ENCODE results near the gene ICOSLG. TPM values are rescaled to one million over a fixed set of nuclear protein-coding genes. Genes with fewer than 3 reads are reported as not detected.
"Not testable (repeated sequence)": the region's sequence is repeated elsewhere in the genome, so short reads cannot be mapped to it uniquely, and the experiment has no call there.

The ICOSLG gene, protein sequence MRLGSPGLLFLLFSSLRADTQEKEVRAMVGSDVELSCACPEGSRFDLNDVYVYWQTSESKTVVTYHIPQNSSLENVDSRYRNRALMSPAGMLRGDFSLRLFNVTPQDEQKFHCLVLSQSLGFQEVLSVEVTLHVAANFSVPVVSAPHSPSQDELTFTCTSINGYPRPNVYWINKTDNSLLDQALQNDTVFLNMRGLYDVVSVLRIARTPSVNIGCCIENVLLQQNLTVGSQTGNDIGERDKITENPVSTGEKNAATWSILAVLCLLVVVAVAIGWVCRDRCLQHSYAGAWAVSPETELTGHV
- 1 to 10 TPM; 1.5 to 3.4 (median 3.0) TPM for polyA plus RNA-seq (ENCODE audit: insufficient read depth in 1 of 5, insufficient read length in 5 of 5, low replicate concordance in 1 of 5)
- long read RNA-seq, donor 1, result 0 reads
- long read RNA-seq, donor 2, result 0 reads
- long read RNA-seq, donor 3, result 0 reads
- long read RNA-seq, donor 4, result 0 reads
- long read RNA-seq, donor 5, result 0 reads
- long read RNA-seq, donor 6, result 0 reads
- long read RNA-seq, donor 7, full-length matches to known transcripts, result 1 of 1 reads
- long read RNA-seq, donor 7, partial matches to known transcripts, result 0 of 1 reads
- long read RNA-seq, donor 7, other reads (novel, unspliced or antisense), result 0 of 1 reads
- long read RNA-seq, donor 8, result 0 reads

DNA sequence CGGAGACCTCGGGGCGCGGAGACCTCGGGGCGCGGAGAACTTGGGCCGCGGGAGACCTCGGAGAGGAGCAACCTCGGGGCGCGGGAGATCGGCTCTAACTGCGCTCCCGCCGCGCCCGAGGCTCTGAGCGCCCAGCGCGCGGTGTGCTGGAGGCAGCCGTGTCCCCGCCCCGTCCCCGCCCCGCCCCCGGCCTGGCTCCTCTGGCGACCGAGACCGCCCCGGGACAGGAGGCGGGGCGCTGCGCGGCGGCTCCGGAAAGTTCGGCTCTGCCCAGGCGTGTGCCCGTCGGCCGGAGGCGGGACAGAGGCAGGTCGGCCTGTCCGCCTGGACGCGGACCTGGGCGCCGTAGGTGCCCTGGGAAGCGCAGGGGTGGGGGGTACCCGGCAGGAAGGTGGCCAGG is at the start of gene ICOSLG:
TSS of gene ICOSLG (minus strand) at position 102 of the 400 bp plus-strand sequence. CDS start 126 bp downstream, outside the sequence.
- DNase-seq, result not testable (repeated sequence)

DNA sequence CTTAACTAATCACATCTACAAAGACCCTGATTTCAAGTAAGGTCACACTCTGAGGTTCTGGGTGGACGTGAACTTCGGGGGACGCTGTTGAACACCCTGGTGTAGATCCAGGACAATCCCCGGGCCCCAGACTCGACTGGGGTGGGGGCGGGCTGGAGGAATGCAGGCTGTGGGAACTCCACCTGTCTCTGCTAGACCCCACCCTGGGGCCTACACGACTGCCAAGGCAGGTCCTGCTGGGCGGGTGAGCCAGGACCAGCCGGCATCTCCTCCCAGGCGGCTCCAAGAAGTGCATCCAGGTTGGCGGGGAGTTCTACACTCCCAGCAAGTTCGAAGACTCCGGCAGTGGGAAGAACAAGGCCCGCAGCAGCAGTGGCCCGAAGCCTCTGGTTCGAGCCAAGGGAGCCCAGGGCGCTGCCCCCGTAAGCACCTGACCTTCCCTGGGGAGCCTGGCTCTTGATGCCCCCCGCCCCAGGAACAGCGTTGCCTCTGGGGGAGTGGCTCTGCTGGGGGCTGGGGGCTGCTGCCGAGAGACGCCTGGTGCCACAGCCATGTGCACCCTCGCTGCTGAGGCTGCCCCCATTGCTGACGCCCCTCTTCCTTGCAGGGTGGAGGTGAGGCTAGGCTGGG is 48.8 kb upstream of the ICOSLG start:
- no peak for DNase-seq

DNA sequence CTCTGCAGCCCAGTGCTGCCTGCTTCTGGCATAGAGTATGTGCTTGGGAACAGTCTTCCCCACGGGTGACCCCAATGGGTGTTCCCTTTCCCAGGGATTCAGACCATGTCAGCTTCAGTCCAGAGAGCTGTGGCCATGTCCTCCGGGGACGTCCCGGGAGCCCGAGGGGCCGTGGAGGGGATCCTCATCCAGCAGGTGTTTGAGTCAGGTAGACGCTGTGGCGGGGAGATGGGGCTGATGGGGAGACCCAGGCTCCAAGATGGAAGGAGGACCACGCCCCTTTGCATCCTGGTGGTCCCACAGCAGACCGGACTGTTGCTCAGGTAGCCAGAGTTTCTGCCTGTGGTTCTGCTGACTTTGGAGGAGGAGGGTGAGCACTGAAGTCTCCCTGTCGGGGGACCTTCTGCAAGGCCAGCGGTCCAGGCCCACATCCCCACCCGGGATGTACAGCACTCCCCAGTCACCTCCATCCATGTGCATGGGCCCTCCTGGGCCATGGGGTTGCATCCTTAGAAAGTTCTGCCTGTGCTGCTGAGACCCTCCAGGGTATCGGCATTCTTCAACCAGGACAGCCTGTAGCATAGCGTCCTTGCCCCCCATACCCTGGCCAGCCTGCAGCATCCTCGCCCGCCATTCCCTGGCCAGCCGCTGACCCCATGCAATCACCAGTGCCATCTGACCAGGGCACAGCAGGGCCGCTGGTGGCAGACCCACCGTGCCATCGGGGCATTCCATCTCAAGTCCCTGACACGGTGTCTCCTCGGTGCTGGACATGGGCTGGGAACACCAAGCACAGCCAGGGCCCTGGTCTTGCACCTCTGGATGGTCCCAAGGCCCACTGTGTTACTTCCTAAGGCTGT is 47.7 kb upstream of the ICOSLG start:
- no peak for DNase-seq

DNA sequence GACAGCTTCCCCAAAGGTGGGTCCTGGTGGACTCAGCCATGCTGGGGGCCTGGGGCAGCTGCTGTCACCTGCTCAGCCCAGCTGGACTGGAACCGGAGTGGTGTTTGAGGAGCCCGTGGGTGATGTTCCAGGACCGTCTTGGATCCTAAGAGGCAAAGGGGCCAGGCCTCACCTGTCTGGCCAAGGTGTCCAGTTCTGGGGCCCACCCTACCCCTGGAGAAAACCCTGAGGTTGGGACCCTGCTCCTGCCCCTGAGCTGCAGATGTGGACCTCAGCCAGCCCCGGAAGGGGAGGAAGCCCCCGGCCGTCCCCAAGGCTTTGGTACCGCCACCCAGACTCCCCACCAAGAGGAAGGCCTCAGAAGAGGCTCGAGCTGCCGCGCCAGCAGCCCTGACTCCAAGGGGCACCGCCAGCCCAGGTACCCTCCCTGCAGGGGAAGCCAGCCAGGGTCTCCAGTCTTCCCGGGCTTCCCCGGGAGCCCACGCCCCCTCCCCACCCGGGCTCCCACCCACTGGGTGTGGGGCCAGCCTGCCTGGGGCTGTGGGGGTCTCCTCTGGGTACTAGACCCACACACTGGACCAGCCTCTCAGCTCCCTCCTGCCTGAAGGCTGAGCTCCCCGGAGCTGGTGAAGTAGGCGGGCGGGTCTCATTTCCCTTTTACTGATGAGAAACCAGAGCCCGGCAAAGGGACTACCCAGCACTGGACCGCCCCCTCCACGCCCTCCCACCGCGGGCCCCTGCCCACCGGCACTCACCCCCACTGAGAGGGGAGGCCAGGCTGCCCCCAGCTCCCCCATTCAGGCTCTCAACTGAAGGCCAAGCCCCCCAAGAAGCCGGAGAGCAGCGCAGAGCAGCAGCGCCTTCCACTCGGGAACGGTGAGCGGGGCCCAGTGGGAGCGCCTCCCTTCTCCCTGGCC is 46.2 kb upstream of the ICOSLG start:
- DNase-seq, result no peak

DNA sequence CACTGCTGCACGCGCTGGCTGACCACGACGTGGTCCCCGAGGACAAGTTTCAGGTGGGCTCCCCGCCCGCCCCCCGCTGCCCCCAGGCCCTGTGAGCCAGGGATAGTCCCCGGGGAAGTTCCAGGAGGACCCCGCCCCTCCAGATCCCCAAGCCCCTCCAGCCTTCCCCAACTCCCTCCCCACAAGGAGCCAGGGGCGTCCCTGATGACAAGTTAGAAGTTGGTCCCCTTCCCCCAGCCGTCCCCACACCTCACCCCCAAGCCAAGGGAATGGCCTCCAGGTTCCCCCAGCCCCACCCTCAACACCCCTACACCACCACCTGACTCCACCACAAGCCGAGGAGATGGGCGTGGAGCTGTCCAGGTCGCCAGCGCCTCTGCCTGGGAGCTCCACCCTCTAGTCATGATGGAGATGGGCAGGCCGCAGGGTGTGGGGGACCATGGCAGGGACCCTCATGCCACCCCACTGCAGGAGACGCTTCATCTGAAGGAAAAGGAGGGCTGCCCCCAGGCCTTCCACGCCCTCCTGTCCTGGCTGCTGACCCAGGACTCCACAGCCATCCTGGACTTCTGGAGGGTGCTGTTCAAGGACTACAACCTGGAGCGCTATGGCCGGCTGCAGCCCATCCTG is 45.5 kb upstream of the ICOSLG start:
- no peak for DNase-seq

DNA sequence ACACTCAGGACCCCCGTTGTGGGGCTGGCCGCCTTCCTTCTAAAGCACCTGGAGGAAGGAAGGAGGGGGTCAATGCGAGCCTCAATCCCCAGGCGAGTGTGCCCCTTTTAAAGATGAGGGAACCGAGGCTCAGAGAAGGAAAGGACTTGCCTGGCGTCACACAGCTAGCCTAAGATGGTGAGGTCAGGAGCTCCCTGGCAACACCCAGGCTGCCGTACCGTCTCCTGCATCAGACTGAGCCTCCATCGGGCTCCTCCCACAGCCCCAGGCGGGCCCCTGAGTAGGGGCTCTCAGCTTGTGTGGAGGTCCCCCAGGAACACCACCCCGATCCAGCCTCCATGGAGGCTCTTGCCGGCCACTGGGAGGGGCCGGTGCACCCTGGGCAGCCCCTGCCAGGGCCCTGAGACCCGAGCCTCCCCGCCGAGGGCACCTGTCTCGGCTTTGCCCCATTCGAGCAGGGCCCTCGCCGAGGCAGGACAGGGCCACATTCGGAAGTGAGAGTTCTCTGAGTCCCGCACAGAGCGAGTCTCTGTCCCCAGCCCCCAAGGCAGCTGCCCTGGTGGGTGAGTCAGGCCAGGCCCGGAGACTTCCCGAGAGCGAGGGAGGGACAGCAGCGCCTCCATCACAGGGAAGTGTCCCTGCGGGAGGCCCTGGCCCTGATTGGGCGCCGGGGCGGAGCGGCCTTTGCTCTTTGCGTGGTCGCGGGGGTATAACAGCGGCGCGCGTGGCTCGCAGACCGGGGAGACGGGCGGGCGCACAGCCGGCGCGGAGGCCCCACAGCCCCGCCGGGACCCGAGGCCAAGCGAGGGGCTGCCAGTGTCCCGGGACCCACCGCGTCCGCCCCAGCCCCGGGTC is 44.6 kb upstream of the ICOSLG start, which contains the start of gene AIRE:
TSS of gene AIRE (plus strand) at position 739 of the 855 bp plus-strand sequence. CDS start 131 bp downstream, outside the sequence.
- DNase-seq, result no peak

DNA sequence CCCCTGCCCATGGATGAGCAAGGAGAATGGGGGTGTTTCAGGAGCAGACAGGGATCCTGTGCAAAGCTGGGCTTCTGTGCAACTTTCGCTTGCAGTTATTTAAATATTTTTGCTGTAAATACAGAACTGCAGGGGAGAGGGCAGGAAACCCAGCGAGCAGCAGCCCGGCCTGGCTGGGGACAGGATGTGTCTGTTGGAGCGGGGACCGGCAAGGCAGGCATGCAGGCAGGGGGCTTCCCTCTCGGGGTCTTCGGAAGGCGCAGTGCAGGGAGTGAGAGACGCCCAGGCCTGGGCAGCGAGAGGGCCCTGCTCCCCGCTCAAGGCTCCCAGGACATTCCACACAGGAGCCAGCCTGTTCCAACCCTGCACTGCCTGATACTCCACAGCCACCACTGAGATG is 43.2 kb upstream of the ICOSLG start:
- DNase-seq, result no peak

DNA sequence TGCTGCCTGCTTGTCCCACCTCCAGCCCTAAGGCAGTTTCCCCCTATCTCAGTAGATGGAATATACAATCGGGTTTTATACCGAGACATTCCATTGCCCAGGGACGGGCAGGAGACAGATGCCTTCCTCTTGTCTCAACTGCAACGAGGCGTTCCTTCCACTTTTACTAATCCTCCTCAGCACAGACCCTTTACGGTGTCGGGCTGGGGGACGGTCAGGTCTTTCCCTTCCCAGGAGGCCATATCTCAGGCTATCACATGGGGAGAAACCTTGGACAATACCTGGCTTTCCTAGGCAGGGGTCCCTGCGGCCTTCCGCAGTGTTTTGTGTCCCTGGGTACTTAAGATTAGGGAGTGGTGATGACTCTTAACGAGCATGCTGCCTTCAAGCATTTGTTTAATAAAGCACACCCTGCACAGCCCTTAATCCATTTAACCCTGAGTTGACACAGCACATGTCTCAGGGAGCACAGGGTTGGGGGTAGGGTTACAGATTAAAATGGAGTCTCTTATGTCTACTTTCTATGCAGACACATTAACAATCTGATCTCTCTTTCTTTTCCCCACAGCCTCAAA is 42.6 kb upstream of the ICOSLG start:
- DNase-seq, result not testable (repeated sequence)

DNA sequence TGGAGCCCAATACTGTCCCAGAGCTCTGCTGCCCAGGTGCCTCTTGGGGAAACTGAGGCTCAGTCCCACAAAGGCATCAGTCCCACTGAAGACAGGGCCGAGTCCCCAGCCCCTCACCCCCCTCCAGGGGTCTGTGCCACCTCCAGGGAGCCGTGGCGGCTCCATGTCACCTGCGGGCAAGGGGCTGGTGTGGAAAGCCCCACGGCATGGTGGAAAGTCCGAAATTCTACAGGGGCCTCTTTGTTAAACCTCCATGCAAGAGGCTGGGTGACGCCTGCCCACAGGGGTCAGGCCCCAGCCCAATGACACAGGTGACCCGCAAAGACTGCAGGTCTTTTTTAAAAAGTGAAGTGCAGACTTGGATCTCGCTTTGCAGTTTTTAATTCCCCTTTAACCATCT is 41.6 kb upstream of the ICOSLG start:
- DNase-seq, result no peak

DNA sequence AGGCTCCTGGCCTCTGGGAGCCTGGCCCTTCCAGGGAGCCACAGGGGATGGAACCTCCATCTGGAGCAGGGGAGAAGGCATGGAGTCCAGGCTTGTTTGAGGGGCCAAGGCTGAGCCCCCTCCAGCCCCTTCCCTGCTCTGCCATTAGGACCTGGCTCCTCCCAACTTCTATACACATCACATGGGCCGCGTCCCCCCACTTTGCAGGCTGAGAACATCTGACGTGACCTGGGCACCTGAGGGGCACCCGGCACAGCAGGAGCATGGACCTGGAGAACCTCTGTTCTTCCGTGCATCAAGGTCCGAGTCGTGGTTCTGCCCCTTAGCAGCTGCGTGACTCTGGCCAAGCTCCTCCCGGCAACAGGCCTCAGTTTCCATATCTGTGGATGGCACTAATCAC is 41.1 kb upstream of the ICOSLG start:
- no peak for DNase-seq

DNA sequence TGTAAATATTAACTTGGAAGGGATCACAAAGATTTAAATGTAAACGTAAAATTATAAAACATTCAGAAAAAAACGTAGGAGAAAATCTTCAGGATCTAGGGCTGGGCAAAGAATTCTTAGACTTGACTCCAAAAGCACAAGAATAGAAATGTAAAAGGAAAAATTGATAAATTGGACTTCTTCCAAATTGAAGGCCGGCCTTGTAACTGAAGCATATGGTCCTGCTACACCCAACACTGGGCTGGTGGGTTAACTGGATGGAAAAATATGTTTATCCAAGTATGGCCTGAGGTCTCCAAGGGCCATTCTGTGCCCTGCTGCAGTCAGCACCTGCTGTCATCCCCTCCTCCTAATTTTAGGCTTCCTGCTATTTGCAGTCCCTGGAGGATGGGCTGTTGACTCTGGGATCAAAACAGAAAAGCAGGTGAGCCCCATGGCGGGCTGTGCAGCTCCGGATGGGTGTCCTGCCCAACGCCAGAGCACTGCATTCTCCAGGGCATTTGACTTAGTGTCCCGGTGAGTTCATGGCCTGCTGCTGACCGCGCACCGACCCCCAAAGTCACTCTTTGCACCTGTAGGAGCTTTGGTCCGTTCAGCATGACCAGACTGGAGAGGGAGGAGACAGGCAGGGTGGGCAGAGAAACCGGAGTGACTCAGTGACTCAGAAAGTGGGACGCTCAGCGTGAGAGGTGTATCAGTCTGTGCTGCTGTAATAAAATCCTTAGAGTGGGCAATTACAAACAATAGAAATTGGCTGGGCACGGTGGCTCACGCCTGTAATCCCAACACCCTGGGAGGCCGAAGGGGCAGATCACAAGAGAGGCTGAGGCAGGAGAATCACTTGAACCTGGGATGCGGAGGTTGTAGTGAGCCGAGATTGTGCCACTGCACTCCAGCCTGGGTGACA is 38.9 kb upstream of the ICOSLG start:
- DNase-seq, result no peak

DNA sequence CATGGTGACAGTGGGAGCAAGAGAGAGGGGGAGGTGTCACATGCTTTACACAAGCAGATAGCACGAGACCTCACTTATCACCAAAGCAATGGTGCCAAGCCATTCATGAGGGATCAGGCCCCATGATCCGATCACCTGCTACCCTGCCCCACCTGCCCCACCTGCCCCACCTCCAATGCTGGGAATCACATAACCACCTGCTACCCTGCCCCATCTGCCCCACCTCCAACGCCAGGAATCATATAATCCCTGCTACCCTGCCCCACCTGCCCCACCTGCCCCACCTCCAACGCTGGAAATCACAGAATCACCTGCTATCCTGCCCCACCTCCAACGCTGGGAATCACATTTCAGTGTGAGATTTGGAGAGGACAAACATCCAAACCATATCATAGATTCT is 34.3 kb upstream of the ICOSLG start:
- no peak for DNase-seq

DNA sequence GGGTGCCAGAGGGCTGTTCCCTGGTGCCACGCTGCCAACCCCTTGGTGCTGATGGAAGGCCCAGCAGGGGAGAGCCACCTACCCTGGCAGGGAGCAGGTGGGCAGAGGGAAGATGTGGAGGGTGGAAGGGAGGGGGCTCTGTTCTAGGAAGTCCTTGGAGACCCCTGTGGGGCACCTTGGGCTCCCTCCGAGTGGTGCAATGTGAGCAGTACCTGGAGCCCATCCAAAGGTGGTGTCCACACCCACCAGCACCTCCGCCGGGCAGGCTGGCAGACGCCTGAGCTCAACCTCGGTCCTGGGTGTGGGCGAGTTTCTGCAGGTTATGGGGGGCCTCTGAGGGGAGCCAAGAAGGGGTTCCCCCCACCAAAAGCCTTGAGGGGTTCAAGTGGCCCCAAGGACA is 32.3 kb upstream of the ICOSLG start:
- DNase-seq, result no peak

DNA sequence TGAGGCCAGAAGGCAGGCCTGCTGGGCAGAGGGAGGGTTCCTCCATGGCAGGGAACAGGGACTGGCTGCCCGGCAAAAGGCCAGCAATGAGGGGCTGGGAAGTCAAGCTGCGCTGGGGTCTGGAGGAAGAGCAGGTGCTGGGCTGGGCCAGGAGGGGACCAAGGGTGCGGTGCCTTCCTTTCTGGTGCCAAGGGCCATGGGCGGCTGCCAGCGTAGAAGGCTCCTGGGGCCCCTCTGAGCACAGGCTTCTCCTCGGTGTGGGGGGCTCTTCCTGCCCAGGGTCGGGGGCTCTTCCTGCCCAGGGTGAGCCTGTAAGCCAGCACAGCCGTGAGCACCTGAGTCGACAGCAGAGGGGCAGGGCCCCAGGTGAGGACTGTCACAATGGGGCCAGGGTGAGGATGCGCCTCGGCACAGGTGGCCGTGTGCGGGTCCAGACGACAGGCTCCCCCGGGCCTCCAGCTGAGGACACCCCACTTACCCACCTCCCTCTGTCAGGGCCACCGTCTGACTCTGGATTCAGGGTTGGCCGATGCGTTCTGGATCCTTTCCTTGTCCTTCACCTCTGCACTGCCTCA is 31.6 kb upstream of the ICOSLG start:
- DNase-seq, result no peak

DNA sequence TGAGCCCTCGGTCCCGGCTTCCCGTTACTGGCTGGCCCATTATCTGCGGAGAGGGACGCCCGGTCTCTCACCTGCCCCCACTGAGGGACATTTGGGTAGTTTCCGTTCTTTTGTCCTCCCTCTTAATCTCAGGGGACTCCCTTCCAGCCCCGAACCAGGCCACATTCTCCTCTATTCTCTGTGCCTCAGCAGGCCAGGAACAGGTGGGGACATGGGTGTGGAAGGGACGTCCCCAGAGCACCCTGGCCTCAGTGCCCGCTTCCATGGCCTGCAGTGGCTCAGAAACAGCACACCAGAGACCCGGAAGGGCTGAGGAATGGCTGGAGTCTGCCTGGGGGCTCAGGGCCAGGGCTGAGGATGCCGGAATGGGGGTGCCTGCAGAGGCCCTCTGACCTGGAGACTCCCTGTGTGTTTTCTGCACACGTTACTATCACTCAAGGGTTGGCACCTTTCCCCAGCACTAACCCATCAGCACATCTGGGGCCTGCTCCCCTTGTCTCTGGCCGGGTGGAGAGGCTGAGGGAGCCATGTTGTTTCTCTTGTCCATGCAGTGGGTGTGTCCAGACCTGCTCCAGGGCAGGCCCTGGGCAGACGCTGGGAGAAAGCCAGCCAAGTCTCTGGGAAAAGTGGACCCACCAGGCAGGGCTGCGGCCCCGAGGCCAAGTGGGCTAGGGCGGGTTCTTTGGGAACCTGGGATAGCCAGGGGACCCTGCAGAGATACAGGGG is 31.0 kb upstream of the ICOSLG start:
- DNase-seq, result no peak

DNA sequence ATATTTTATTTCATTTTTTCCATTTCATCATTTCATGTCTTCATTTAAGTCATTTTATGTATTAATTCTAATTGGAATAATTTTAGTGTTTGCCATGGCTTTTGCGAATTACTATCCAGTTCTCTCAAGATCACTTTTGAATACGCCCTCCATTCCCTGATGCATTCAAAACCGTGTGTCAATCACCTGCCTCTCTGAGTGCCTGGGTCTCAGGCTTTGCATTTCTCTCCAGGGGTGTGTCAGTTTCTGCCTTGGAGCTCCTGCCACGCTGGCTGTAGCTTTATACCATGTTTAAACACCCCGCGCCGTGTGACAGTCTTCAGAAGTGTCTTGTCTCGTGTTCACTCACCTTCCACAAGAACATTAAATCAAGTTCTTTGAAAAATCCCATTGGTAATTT is 28.3 kb upstream of the ICOSLG start:
- no peak for DNase-seq
